Hematopoietic multipotent progenitor cell treated with erythropoietin and hydrocortisone succinate and interleukin-3 and kit ligand, for 6 days (in vitro differentiated cells): ENCODE results near the gene PLA2G3.
"Not testable (repeated sequence)": the region's sequence is repeated elsewhere in the genome, so short reads cannot be mapped to it uniquely, and the experiment has no call there.

Experiments
- DNase-seq: peaks from one replicate; pipeline ENCODE4 v3.0.0-alpha.2; 2015

PLA2G3 gene

GRCh38 chr22:31122532-31123291, 17.6 kb downstream of the PLA2G3 start, which contains the start of gene INPP5J:
Gene INPP5J, plus strand, starts transcription at chr22:31122966. Its CDS starts 49 bp downstream, at chr22:31123015.
- no peak for DNase-seq

DNA sequence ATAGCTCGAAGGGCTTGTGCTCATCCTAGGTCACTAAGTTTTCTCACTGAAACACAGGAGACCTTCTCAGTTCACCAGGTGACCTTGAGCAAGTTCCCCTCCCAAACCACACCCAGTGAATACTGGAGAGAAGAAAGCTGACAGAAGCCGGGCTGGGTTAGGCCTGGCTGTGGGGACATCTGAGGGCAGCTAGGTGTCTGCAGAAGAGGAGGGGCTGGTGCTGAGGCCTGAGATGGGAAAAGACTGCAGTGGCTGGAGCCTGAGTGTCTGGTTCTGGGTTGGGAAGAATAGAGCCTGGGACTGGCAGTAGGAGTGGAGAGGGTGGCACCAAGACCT, 18.1 kb downstream of the PLA2G3 start:
- DNase-seq: no peak

- no peak for DNase-seq
Observed at GRCh38 chr22:31121403-31121802, 18.9 kb downstream of the PLA2G3 start.

DNA sequence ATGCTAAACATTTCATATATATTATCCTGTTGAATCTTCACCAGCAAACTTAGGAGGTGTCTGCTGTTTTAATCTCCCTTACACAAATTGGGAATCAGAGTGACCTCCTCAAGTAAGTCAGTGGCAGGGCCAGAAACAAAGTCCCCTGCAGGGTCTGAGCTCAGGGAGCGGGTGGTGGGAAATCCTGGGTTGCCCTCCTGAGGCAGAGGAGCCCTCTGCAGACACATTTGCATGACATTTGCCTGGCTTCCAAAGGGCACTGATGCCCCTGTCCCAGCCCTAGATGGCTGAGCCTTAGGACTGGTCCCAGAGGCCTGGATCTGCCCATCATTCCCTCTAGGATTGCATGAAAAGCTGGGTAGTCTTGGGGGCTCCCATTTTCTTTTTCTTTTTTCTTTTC, 19.7 kb downstream of the PLA2G3 start:
- DNase-seq: no peak

- no peak for DNase-seq
Observed at GRCh38 chr22:31120230-31120629, 20.1 kb downstream of the PLA2G3 start.

DNA sequence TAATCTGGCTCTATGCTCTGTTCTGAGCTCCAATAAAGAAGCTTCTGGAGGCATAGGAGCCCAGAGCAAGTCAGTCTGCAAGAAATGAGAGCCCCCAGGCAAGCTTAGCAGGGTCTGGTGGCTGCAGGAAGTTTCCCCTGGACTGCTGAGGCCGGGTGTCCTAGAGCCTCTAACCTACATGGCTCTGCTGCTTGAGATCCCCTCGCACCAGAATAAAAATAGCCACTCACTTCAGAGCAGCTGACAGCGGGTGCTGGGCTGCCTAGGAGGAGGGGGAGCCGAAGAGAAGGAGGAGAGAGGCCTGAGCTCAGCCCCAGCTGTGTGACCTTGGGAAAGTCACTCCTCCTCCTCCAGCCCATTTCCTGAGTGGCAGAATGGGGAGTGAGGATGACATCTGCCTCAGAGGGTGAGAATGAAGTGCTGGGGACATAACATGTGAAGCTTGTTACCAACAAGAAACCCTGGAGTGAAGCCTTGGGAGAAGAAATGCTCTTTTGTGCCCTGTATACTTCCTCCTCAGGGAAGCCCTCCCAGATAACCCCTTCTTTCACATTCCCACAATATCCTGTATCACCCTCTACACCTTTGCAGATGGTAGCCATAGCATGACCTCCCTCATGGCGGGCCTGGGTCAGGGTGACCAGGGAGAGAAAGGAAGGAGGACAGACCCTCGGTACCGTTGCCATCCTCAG, 21.1 kb downstream of the PLA2G3 start:
- no peak for DNase-seq

GRCh38 chr22:31118046-31118820, 22.1 kb downstream of the PLA2G3 start:
- no peak for DNase-seq

DNA sequence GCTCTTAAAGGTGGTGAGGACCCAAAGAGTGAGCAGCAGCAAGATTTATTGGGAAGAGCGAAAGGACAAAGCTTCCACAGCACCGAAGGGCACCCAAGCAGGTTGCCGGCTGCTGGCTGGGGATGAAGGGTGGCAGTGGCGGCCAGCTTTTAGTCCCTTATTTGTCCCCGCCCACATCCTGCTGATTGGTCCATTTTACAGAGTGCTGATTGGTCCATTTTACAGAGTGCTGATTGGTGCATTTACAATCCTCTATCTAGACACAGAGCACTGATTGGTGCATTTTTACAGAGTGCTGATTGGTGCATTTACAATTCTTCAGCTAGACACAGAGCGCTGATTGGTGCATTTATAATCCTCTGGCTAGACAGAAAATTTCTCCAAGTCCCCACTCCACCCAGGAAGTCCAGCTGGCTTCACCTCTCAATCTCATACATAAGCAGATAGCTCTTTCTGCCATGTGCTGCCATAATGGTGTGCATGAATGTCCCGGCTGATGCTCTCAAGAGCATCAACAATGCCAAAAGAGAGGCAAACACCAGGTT, 27.7 kb downstream of the PLA2G3 start:
- DNase-seq: not testable (repeated sequence)

- DNase-seq: no peak
Observed at GRCh38 chr22:31107894-31108218, 32.5 kb downstream of the PLA2G3 start.

- peak; percentile 96 for DNase-seq
Observed at GRCh38 chr22:31107178-31107893, 33.0 kb downstream of the PLA2G3 start, which contains the start of gene SELENOM. Gene SELENOM, minus strand, starts transcription at chr22:31107568. Its CDS starts 63 bp downstream, at chr22:31107505.

DNA sequence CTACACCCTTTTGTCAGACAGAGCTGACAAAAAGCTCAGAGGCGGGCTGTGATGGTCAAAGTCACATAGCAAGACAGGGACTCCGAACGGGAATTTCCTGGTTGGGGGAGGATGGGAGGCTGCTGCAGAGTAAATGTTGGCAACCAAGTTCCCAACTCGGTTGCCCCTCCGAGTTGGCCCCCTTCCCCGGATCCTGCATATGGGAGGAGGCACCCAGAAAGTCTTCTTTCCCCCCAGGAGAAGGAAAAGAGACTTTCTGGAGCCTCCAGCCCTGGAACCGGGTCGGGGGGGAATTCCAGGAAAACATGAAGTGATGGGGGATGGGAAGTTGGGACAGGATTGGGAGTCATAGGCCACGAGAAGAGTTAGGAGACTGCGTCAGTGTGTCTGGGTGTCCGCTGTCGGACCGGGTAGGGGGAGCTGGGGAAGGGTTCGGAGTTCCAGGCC, 33.6 kb downstream of the PLA2G3 start:
- no peak for DNase-seq

- DNase-seq: no peak
Observed at GRCh38 chr22:31106001-31106571, 34.2 kb downstream of the PLA2G3 start.

DNA sequence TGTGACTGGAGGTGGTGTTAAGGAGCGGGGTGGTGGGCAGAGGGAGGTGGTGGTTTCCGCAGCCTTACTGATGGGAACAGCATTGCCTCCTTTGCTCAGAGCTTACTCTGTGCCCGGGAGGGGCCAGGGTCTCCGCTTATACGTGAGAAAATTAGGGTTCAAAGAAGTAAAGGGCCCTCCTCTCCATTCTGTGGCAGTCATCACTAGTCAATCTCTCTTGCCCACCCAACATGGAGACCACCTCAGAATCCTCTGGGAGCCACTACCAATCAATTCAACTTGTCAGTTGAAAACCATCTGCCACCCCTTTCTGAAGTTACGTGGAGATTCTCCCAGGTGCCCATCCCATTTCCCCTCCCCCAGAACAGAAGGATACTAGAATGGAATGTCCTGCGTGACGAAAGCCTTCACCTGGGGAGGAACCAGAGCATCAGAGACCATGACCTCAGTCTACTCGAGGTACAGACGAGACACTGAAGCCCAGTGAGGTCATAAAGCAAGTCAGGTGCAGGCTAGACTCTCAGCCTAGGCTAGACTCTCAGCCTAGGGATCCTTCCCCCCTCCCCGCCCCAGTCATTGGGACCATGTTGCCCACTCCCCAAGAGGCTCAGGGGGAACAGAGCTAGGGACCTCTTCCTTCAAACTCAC, 34.9 kb downstream of the PLA2G3 start:
- DNase-seq: no peak

GRCh38 chr22:31104869-31105268, 35.4 kb downstream of the PLA2G3 start:
- DNase-seq: no peak

- DNase-seq: no peak
Observed at GRCh38 chr22:31103899-31104694, 36.2 kb downstream of the PLA2G3 start.

- DNase-seq: no peak
Observed at GRCh38 chr22:31103111-31103510, 37.2 kb downstream of the PLA2G3 start.

GRCh38 chr22:31102441-31103081, 37.7 kb downstream of the PLA2G3 start:
- DNase-seq: no peak

- no peak for DNase-seq
Observed at GRCh38 chr22:31100762-31101525, 39.4 kb downstream of the PLA2G3 start.
